Astrocyte (in vitro differentiated cells and primary cell): ENCODE results near the gene GPC3. TPM values are rescaled to one million over a fixed set of nuclear protein-coding genes. Genes with fewer than 3 reads are reported as not detected.
"Not testable (repeated sequence)": the region's sequence is repeated elsewhere in the genome, so short reads cannot be mapped to it uniquely, and the experiment has no call there.

Experiments used
- DNase-seq: peaks from one replicate; pipeline ENCODE4 v3.0.0-alpha.2; 2010; ENCODE audit warnings: low read depth
- FAIRE-seq: peaks from 2 replicates; lab custom pipeline; 2011; peaks lifted over from hg19 to GRCh38; lab: Jason Lieb, UNC
- H2AFZ ChIP-seq: 2 replicates; pipeline ENCODE4 v1.6.0; 2012; ENCODE audit warnings: low read depth, low read length, inconsistent platforms
- H3K27ac ChIP-seq: 2 replicates; pipeline ENCODE4 v1.5.1; 2011; ENCODE audit warnings: low read depth, low read length, inconsistent platforms
- H3K27me3 ChIP-seq: 2 replicates; pipeline ENCODE4 v1.6.0; 2011; ENCODE audit warnings: low read length, inconsistent platforms; ENCODE audit not compliant: insufficient read depth
- H3K36me3 ChIP-seq: 2 replicates; pipeline ENCODE4 v1.5.1; 2011; ENCODE audit warnings: low read length, inconsistent platforms; ENCODE audit not compliant: insufficient read depth
- H3K4me1 ChIP-seq: 2 replicates; pipeline ENCODE4 v1.5.1; 2011; ENCODE audit warnings: low read length, inconsistent platforms; ENCODE audit not compliant: insufficient read depth
- H3K4me2 ChIP-seq: 2 replicates; pipeline ENCODE4 v1.6.0; 2012; ENCODE audit warnings: low read length, inconsistent platforms
- H3K4me3 ChIP-seq: 2 replicates; pipeline ENCODE4 v1.5.1; 2011; ENCODE audit warnings: low read depth, mild to moderate bottlenecking, low read length, inconsistent platforms; ENCODE audit not compliant: insufficient read depth
- H3K79me2 ChIP-seq: 2 replicates; pipeline ENCODE4 v1.6.0; 2012; ENCODE audit warnings: mild to moderate bottlenecking, low read length, inconsistent platforms; ENCODE audit not compliant: insufficient read depth
- H3K9ac ChIP-seq: 2 replicates; pipeline ENCODE4 v1.6.0; 2012; ENCODE audit warnings: mild to moderate bottlenecking, low read length, inconsistent platforms
- H3K9me3 ChIP-seq: 2 replicates; pipeline ENCODE4 v1.5.1; 2012; ENCODE audit warnings: low read depth, mild to moderate bottlenecking, low read length, inconsistent platforms; ENCODE audit not compliant: insufficient read depth
- H4K20me1 ChIP-seq: 2 replicates; pipeline ENCODE4 v1.6.0; 2012; ENCODE audit warnings: low read length, inconsistent platforms; ENCODE audit not compliant: insufficient read depth
- H3K27ac Mint-ChIP-seq: one replicate; pipeline ENCODE4 v1.8.0; 2021; ENCODE audit warnings: mild to moderate bottlenecking, mixed read lengths; ENCODE audit not compliant: unreplicated experiment
- H3K27me3 Mint-ChIP-seq: one replicate; pipeline ENCODE4 v1.8.0; 2021; ENCODE audit warnings: low read depth, mixed read lengths; ENCODE audit not compliant: unreplicated experiment
- H3K36me3 Mint-ChIP-seq: one replicate; pipeline ENCODE4 v1.8.0; 2021; ENCODE audit warnings: low read depth, mixed read lengths; ENCODE audit not compliant: unreplicated experiment
- H3K4me1 Mint-ChIP-seq: one replicate; pipeline ENCODE4 v1.8.0; 2021; ENCODE audit warnings: low read depth, mixed read lengths; ENCODE audit not compliant: unreplicated experiment
- H3K4me3 Mint-ChIP-seq: one replicate; pipeline ENCODE4 v1.8.0; 2021; ENCODE audit warnings: mild to moderate bottlenecking, moderate library complexity, mixed read lengths; ENCODE audit not compliant: unreplicated experiment
- H3K9me3 Mint-ChIP-seq: one replicate; pipeline ENCODE4 v1.8.0; 2021; ENCODE audit warnings: mild to moderate bottlenecking, mixed read lengths; ENCODE audit not compliant: unreplicated experiment
- CTCF ChIP-seq: IDR thresholded peaks from 2 replicates; pipeline ENCODE4 v1.5.1; 2011; ENCODE audit warnings: low read depth, mild to moderate bottlenecking, inconsistent platforms, low read length, moderate library complexity; ENCODE audit not compliant: insufficient read depth
- EZH2 ChIP-seq: IDR thresholded peaks from 2 replicates; pipeline ENCODE4 v1.6.1; 2012; ENCODE audit warnings: mild to moderate bottlenecking, low read length, inconsistent platforms; ENCODE audit not compliant: insufficient read depth
- total RNA-seq: library from RNA; stranded (reverse); gene quantifications from 2 replicates; pipeline ENCODE4 v1.2.1, GENCODE V29; 2021

GPC3 gene
- total RNA-seq, 1 donor from 2014 or later, result 8.2 TPM

- TF ChIP-seq EZH2 (no peak), CTCF (no peak)
- DNase-seq, result no peak
- FAIRE-seq, result peak; percentile 77
Measured at GRCh38 chrX:133892337-133892736, 93.1 kb downstream of the GPC3 start.

GRCh38 chrX:133888984-133889383 lies 96.4 kb downstream of the GPC3 start:
- H3K36me3 Mint-ChIP-seq, result no peaks in the 10 kb centered on the region
- H3K4me1 ChIP-seq, result no peaks in the 10 kb centered on the region

More at GRCh38 chrX:133892337-133892736, 93.1 kb downstream of the GPC3 start:
- no peak overlapping the region for H3K27ac Mint-ChIP-seq
- no peak overlapping the region for H3K9ac ChIP-seq
- H3K4me1 ChIP-seq, result no peaks in the 10 kb centered on the region
- H3K9me3 Mint-ChIP-seq, result no peaks in the 10 kb centered on the region
- no peak overlapping the region for H3K4me3 ChIP-seq
- H4K20me1 ChIP-seq, result no peaks in the 10 kb centered on the region
- H3K9me3 ChIP-seq, result no peaks in the 10 kb centered on the region
- H3K27me3 ChIP-seq, result no peaks in the 10 kb centered on the region
- no peaks in the 10 kb centered on the region for H3K79me2 ChIP-seq
- peaks cover 8% of the 10 kb centered on the region for H3K4me1 Mint-ChIP-seq
- H3K4me2 ChIP-seq, result no peak overlapping the region
- H3K36me3 ChIP-seq, result no peaks in the 10 kb centered on the region
- H3K27ac ChIP-seq, result no peak overlapping the region
- H3K4me3 Mint-ChIP-seq, result no peak overlapping the region
- H3K27me3 Mint-ChIP-seq, result no peaks in the 10 kb centered on the region
- H3K36me3 Mint-ChIP-seq, result no peaks in the 10 kb centered on the region
- H2AFZ ChIP-seq, result no peak overlapping the region

GRCh38 chrX:133888084-133888483 lies 97.3 kb downstream of the GPC3 start:
- not testable (repeated sequence) for H3K4me3 Mint-ChIP-seq, H3K27ac ChIP-seq, DNase-seq, H3K36me3 ChIP-seq, H3K9me3 ChIP-seq, H4K20me1 ChIP-seq, H3K27me3 ChIP-seq, H3K4me2 ChIP-seq, H3K27ac Mint-ChIP-seq, H2AFZ ChIP-seq, H3K4me3 ChIP-seq, H3K4me1 Mint-ChIP-seq, H3K36me3 Mint-ChIP-seq, H3K79me2 ChIP-seq, H3K9me3 Mint-ChIP-seq, H3K27me3 Mint-ChIP-seq, H3K9ac ChIP-seq, H3K4me1 ChIP-seq, FAIRE-seq

More at GRCh38 chrX:133888984-133889383, 96.4 kb downstream of the GPC3 start:
- H2AFZ ChIP-seq, result no peak overlapping the region
- peak; percentile 84 for FAIRE-seq
- no peak overlapping the region for H3K9ac ChIP-seq
- H4K20me1 ChIP-seq, result no peaks in the 10 kb centered on the region
- no peak for TF ChIP-seq CTCF
- no peak for TF ChIP-seq EZH2
- H3K9me3 Mint-ChIP-seq, result no peaks in the 10 kb centered on the region
- DNase-seq, result no peak
- H3K4me3 Mint-ChIP-seq, result no peak overlapping the region
- no peak overlapping the region for H3K27ac Mint-ChIP-seq
- H3K4me3 ChIP-seq, result no peak overlapping the region
- H3K27me3 ChIP-seq, result no peaks in the 10 kb centered on the region
- H3K4me1 Mint-ChIP-seq, result peaks cover 8% of the 10 kb centered on the region
- no peaks in the 10 kb centered on the region for H3K27me3 Mint-ChIP-seq
- no peak overlapping the region for H3K27ac ChIP-seq
- no peak overlapping the region for H3K4me2 ChIP-seq
- no peaks in the 10 kb centered on the region for H3K36me3 ChIP-seq
- H3K79me2 ChIP-seq, result no peaks in the 10 kb centered on the region
- no peaks in the 10 kb centered on the region for H3K9me3 ChIP-seq
